Activated CD8-positive, alpha-beta memory T cell treated with anti-CD3 and anti-CD28 coated beads for 4 hours (primary cell): Measurements from ENCODE around the gene ZNRD2.
A peak's percentile ranks its signal among the peaks of the same experiment; 100 is the strongest.
"Not testable (repeated sequence)": the region's sequence is repeated elsewhere in the genome, so short reads cannot be mapped to it uniquely, and the experiment has no call there.

Experiments used
- DNase-seq, 2 donors: peaks; one replicate each; pipeline ENCODE4 v3.0.0-alpha.2; 2020; ENCODE audit warnings: low read depth in 2 of 2

The ZNRD2 gene, protein sequence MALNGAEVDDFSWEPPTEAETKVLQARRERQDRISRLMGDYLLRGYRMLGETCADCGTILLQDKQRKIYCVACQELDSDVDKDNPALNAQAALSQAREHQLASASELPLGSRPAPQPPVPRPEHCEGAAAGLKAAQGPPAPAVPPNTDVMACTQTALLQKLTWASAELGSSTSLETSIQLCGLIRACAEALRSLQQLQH

DNA sequence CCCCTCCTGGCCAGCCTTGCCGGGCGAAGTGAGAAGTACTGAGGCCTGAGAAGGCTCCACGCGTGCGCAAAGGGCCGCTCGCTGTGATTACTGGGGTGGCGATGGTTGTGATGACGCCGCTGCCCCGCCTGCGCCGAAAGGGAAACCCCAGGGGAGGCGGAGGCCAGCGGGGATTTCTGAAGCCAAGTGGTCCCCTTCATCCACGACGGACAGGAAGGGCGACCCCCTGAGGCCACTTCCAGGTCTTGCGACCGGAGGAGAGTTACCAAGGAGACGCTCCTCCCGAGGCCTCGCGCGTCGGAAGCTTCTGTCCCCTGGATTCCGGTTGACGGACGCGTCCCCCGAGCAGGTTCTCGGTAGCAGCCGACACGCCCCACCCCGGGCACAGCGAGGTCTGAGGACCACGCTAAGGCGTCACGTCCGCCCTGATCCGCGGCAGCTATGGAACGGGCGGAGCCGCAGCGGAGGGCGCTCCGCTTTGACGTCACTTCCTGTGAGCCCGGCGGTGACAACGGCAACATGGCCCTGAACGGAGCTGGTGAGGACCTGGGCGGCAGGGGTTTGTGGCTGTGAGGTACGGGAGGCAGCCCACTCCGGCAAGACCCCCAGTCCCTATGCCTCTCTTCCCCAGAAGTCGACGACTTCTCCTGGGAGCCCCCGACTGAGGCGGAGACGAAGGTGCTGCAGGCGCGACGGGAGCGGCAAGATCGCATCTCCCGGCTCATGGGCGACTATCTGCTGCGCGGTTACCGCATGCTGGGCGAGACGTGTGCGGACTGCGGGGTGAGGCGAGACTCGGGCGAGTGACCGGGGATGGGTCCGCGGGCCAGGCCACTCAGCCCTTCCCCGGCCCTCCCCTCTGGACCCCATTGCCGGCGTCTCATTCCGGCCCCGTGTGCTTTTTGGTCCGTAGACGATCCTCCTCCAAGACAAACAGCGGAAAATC is at the start of gene ZNRD2:
Gene ZNRD2, plus strand, starts transcription at position 505 of the 946 bp plus-strand sequence. Its CDS starts 15 bp downstream, at position 520.
- peak; percentile 94 to 98 for DNase-seq

DNA sequence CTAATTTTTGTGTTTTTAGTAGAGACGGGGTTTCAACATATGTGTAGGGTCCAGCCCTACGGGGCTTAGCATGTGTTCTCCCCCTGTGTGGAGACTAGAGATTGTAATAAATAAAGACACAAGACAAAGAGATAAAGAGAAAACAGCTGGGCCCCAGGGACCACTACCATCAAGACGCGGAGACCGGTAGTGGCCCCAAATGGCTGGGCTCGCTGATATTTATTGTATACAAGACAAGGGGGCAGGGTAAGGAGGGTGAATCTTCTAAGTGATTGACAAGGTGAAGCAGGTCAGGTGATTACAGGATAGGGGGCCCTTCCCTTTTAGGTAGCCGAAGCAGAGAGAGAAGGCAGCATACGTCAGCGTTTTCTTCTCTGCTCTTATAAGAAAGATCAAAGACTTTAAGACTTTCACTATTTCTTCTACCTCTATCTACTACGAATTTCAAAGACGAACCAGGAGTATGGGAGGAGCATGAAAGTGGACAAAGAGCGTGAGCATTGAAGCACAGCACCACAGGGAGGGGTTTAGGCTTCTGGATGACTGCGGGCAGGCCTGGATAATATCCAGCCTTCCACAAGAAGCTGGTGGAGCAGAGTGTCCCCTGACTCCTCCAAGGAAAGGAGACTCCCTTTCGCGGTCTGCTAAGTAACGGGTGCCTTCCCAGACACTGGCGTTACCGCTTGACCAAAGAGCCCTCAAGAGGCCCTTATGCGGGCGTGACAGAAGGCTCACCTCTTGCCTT is 48.3 kb upstream of the ZNRD2 start:
- not testable (repeated sequence) for DNase-seq

DNA sequence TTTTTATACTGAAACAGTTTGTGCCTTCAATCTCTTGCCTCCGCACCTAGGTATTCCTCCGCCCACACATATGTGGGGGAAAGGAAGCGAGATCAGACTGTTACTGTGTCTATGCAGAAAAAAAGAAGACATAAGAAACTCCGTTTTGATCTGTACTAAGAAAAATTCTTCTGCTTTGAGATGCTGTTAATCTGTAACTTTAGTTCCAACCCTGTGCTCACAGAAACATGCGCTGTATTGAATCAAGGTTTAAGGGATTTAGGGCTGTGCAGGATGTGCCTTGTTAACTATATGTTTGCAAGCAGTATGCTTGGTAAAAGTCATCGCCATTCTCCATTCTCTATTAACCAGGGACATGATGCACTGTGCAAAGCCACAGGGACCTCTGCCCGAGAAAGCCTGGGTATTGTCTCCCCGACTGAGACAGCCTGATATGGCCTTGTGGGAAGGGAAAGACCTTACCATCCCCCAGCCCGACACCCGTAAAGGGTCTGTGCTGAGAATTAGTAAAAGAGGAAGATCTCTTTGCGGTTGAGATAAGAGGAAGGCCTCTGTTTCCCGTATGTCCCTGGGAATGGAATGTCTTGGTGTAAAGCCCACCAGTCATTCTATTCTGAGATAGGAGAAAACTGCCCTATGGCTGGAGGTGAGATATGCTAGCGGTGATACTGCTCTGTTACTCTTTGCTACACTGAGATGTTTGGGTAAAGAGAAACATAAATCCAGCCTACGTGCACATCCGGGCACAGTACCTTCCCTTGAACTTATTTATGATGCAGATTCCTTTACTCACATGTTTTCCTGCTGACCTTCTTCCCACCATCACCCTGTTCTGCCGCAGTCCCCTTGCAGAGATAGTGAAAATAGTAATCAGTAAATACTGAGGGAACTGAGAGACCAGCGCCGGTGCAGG is 47.3 kb upstream of the ZNRD2 start:
- DNase-seq = peak in 1 of 2 donors; percentile 32

DNA sequence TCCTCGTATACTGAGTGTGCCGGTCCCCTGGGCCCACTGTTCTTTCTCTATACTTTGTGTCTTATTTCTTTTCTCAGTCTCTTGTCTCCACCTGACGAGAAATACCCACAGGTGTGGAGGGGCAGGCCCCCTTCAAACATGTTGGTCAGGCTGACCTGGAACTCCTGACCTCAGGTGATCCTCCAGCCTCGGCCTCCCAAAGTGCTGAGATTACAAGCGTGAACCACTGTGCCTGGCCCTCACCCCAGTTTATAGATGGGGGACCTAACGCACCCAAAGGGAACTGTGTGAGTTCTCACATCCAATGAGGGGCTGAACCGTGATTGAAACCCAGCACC is 46.7 kb upstream of the ZNRD2 start:
- not testable (repeated sequence) for DNase-seq

DNA sequence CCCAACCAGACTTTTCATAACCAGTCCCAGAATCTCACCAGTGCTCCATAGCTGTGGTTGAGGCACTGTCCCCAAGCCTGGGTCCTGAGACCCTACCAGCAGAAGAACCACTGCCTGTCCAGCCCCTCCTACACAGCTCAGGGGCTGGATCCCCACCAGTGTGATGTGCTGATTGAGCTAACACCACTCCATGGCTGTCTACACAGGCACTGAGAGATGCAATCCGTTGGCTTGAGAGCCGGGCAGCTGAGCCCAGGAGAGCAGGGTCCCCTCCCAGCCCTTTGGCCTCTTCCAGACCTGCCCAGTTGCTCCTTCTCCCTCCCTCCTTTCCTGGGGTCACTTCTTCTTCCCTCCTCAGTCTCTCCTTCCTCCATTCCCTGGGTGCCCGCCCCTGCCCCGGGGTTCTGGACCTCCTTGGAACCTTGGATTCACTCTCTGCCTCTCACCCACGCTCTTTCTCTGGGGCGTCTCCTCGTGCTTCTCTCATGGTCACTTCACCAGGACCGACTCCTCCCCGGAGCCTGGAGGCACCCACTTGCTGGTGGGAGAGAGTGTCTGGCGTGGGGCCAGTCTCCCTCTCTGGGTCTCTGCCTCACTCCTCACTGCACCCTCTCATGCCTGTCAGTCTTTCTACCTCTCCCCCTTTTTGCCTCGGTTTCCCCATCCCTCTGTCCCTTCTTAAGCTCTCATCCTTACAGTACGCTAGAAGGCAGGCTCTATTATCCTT is 46.1 kb upstream of the ZNRD2 start:
- no peak for DNase-seq

DNA sequence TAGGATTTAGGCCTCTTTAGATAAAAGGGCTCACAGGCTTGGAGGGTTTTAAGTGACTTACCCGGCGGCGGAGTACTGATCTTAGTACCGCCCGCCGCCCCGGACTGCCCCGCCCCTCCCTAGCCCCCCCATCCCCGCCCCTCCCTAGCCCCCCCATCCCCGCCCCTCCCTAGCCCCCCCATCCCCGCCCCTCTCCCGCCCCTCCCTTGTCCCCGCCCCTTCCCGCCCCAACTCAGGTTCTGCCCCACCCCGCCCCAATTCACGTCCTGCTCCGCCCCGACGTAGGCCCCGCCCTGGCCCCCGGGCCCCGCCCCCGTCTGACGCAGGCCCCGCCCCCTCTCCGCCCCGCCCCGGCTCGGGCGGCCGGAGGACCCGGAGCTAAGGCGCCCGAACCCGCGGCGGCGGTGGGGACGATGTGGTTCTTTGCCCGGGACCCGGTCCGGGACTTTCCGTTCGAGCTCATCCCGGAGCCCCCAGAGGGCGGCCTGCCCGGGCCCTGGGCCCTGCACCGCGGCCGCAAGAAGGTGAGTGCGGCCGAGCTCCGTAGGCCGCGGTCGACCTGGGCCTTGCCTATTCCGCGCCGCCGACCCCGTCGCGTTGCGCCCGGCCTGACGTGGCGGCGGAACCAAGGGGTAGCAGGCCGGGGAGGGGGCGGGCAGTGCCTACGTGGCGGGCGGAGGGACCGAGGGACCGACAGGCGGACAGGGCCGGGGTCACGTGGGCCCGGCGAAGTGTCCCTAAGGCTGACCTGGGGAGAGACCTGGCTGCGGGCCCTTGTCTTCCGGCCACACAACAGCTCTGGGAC is 45.3 kb upstream of the ZNRD2 start, which contains the start of gene SCYL1:
Gene SCYL1, plus strand, starts transcription at position 343 of the 805 bp plus-strand sequence. Its CDS starts 71 bp downstream, at position 414.
- peak; percentile 63 to 72 for DNase-seq

DNA sequence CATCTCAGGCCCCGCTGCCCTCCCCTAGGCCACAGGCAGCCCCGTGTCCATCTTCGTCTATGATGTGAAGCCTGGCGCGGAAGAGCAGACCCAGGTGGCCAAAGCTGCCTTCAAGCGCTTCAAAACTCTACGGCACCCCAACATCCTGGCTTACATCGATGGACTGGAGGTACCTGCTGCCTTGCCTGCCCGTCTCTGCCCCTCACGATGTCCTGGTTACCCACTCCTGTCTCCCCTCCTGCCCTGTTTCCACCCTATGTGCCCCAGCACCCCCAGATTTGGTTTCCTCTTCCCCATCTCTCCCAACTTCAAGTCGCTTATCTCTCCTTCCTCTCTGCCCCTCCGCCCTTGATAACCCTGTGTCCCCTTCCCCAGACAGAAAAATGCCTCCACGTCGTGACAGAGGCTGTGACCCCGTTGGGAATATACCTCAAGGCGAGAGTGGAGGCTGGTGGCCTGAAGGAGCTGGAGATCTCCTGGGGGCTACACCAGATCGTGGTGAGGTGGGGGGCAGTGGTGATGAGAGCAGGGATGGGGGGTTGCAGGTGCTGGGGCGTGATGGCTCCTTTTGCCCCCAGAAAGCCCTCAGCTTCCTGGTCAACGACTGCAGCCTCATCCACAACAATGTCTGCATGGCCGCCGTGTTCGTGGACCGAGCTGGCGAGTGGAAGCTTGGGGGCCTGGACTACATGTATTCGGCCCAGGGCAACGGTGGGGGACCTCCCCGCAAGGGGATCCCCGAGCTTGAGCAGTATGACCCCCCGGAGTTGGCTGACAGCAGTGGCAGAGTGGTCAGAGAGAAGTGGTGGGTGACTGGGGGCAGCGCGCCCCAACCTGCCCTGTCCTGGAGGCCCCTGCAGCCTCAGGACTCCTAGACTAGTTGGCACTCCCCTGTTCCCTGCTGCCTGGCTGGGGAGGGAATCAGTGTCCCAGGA is 44.5 kb upstream of the ZNRD2 start:
- DNase-seq = no peak

DNA sequence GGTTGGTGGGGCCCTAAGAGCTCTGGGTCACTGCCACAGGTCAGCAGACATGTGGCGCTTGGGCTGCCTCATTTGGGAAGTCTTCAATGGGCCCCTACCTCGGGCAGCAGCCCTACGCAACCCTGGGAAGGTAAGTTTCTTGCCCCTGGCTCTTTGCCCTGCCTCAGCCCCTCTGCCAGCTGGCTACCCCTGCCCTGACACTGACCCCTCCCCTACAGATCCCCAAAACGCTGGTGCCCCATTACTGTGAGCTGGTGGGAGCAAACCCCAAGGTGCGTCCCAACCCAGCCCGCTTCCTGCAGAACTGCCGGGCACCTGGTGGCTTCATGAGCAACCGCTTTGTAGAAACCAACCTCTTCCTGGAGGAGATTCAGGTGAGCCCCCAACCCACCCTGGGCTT is 43.5 kb upstream of the ZNRD2 start:
- DNase-seq = no peak

DNA sequence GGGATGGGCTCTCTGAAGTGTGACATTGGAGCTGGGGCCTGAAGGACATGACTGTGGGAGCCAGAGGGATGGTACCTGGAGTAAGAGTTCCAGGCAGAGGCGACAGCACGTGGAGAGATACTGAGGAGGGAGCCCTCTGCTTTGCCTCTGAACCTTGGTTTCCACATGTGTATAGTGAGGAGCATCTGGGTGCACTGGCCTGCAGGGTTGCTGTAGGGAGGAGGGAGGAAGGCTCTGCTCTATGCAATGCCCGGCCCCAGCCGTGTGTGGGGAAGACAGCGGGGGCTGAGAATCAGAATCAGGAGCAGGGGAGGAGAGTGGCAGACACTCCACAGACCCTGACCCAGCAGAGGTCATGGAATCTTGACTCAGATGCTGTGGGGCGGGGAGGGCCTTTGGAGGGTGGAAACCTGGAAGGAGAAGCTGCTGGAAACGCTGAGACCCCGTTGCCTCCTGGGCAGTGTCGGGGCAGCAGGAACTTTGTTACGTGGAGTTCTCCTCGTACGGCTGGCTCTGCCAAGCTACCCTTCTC is 41.4 kb upstream of the ZNRD2 start:
- no peak for DNase-seq

DNA sequence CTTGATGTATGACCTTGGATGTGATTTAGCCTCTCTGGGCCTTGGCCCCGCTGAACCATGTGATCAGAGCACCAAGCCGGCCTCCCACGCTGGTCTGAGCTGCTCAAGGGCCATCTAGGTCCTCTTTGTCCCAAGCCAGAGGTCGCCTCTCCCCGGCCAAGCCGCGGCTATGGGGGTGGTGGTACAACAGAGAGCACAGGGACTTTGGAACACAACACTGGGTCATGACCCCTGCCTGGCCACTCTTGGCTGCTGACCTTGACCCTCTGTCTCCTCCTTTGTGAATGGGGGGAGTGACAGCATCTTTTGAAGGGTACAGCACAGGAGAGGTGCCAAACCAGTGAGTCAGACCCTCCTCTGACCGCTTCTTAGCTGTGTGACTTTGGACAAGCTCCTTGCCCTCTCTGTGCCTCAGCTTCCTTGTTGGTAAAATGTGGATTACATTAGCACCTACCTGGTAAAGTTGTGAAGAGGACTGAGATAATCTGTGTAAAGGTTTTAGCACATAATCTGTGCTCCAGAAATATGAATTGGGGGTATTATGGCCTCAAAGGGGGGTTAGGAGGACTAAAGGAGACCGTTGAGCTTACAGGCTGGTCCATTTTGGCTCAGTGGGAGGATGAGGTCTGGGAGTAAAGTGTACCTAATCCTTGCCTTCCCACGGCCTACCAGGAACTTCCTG is 40.7 kb upstream of the ZNRD2 start:
- DNase-seq = no peak

DNA sequence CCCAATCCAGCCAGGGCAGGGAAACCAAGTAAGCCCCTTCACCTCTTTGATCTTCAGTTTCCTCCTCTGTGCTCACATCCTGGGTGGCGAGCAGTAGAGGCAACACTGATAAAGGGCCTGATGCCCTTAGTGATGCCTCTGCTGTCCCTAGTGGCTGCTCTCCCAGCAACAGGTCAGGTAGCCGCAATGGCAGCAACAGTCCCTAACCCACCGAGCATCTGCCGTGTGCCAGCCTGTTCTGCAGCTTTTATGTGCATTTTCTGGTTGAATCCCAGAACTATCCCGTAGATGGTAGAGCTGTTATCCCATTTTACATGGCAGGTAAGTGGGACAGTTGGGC is 40.1 kb upstream of the ZNRD2 start:
- DNase-seq = no peak

DNA sequence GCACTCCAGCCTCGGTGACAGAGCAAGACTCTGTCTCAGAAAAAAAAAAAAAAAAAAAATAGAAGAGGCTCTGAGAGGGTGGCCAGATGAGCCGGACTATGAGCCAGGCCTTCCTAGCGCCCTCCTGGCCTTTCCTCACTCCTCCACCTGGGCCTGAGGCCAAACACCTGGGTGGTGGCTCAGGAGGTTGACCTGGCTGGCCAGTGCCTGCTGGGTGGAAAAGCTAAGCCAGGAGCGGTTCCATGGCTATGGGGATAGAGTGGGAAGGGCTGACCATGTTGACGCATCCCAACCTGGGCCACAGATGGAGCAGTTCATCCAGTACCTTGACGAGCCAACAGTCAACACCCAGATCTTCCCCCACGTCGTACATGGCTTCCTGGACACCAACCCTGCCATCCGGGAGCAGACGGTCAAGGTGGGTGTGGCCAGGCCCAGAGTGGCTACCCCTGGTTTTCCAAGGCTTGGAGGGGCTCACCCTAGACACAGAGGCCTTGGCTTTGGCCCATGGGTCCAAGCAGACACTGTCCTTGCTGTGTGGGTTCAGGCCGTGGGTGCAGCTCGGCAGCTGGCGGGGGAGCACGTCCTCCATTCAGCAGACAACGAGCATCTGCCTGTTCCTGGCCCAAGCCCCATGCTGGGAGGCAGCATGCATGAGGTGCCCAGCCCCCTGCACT is 37.8 kb upstream of the ZNRD2 start:
- no peak for DNase-seq

DNA sequence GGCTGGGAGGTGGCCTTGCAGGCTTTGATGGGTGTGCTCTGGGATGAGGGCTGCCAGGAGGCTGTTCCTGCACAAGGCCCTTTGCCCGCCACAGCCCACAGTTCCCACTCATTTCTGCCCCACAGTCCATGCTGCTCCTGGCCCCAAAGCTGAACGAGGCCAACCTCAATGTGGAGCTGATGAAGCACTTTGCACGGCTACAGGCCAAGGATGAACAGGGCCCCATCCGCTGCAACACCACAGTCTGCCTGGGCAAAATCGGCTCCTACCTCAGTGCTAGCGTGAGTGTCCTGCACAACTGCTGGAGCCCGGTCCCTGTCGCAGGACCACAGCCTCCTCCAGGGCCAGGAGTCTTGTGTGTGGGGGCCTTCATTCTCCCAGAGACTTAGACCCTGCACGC is 35.2 kb upstream of the ZNRD2 start:
- DNase-seq = no peak

DNA sequence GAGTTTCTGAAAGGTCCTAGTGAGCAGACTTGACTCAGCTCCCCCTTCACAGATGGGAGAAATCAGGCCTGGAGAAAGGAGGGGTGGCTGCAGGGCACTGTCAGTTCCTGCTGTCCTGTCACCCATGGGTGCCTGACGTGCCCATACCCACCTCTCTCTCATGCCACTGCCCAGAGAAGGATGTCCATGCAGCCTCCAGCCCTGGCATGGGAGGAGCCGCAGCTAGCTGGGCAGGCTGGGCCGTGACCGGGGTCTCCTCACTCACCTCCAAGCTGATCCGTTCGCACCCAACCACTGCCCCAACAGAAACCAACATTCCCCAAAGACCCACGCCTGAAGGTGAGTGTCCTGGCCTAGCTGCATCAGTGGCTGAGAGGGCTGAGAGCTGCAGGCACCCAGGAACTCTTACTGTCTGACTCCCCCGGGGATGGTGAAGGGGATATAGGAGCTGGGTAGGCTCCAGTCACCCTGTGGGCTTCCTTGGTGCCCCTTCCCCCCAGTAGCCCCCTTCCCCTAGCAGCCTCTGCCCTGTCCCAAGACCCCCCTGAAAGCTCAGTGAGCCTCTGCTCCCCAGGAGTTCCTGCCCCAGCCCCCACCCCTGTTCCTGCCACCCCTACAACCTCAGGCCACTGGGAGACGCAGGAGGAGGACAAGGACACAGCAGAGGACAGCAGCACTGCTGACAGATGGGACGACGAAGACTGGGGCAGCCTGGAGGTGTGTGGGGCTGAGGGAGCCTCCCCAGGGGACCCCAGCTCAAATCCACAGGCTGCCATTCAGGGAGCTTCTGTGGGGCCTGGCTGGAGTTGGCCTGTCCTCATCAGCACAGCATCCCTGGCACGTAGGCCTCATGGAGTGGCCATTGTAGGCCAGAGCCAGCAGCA is 33.6 kb upstream of the ZNRD2 start:
- no peak for DNase-seq

DNA sequence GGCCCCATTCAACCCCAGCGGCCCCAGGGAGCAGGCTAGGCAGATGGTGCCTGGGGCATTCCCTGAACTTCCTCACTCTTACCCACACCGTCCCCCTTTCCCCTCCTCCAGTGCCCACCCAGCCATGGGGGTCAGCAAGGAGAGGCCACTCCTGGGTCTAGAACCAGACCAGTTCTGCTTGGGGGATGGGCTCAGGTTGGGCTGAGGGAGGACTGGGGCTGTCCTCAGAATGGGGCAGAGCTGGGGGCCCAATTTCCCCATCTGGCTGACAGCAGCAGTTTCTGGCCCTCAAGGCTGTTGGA is 33.0 kb upstream of the ZNRD2 start:
- no peak for DNase-seq

DNA sequence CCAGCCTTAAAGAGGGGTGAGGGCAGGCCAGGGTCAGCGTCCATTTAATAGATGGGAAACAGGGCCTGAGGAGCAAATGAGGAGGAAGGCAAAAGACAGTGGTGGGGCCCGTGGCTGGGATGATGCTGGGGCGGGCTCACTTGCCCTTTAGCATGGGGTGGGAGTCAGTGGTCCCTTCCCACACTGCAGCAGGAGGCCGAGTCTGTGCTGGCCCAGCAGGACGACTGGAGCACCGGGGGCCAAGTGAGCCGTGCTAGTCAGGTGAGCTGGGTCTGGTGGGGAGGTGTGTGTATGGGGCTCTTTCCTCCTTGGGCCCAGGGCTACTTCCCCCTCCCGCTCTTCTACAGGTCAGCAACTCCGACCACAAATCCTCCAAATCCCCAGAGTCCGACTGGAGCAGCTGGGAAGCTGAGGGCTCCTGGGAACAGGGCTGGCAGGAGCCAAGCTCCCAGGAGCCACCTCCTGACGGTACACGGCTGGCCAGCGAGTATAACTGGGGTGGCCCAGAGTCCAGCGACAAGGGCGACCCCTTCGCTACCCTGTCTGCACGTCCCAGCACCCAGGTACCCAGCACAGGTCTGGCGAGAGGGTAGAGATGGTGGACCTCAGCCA is 32.6 kb upstream of the ZNRD2 start:
- DNase-seq = no peak
